ENCODE data around the gene SLC41A1. TPM values are rescaled to one million over a fixed set of nuclear protein-coding genes. Genes with fewer than 3 reads are reported as not detected.

SLC41A1 gene
- total RNA-seq, 2 experiments from 2014 or later: 13.3 to 16.7 TPM

DNA sequence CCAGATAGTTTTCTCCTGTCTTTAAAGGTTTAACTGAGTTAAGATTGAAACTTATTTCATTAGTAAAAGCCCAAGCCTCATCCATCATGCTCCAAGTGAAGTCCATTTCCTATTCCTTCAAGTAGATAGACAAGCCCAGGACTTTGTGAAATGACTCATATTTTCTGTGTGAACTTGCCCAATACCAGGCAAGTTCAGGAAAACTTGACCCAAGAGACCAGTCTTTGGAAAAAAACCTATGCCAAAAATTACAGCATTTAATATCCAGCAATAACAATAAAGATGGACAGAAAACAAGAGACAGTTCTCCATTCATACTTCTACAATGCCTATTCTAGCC lies 37.3 kb downstream of the SLC41A1 start:
- Mint-ChIP-seq H3K4me3 (peak overlapping the region; percentile 89), H3K4me1 (peaks cover 46% of the 10 kb centered on the region), H3K27ac (peak overlapping the region; percentile 93), H3K36me3 (peaks cover 27% of the 10 kb centered on the region), H3K9me3 (ENCODE audit: low read depth) (no peaks in the 10 kb centered on the region), H3K27me3 (no peaks in the 10 kb centered on the region)
- ATAC-seq (no peak), DNase-seq (no peak)
- CTCF ChIA-PET: interaction anchor here (1.1 to 2.8 kb wide), 10 partner anchors 10 to 239 kb away, joined by 3 to 16 read pairs (median 5); no protein-coding TSS in a partner anchor

DNA sequence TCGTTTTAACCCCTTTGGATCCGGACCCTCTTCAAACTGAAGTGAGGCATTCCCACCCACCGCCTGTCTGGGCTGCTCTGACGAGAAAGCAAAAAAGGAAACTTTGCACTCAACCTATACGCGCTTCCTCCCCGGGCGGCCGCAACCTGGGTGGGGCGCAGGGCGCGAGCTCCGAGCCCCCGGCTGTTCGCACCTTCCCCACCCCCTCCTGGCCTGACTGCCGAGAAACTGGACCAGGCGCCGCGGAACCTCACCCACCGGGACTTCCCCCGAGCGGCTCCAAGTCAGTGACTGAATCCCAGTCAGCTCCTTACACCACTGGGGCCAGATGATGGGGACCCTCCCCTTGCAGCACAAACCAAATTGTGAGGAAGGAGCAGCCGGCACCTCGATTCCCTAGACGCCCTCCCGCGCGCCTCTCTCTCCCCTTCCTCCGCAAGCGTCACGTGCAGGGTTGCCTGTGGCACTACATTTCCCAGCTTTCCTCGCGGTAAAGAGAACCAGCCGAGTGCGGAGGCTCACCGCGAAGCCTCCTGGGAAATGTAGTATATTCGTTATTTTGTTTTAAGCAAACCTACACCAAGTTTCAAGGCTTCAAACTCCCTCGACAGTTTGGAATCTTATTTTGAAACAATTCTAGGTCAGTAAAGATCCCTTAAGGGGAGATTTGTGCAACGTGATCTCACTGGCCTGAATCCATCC lies 37.8 kb downstream of the SLC41A1 start, which contains the start of gene RAB29:
RAB29 (minus strand) TSS at position 468 of the 702 bp plus-strand sequence. CDS start 526 bp downstream, outside the sequence.
- H3K4me3 Mint-ChIP-seq: peak within 1 kb of the TSS; percentile 89
- ATAC-seq: peak; percentile 94

DNA sequence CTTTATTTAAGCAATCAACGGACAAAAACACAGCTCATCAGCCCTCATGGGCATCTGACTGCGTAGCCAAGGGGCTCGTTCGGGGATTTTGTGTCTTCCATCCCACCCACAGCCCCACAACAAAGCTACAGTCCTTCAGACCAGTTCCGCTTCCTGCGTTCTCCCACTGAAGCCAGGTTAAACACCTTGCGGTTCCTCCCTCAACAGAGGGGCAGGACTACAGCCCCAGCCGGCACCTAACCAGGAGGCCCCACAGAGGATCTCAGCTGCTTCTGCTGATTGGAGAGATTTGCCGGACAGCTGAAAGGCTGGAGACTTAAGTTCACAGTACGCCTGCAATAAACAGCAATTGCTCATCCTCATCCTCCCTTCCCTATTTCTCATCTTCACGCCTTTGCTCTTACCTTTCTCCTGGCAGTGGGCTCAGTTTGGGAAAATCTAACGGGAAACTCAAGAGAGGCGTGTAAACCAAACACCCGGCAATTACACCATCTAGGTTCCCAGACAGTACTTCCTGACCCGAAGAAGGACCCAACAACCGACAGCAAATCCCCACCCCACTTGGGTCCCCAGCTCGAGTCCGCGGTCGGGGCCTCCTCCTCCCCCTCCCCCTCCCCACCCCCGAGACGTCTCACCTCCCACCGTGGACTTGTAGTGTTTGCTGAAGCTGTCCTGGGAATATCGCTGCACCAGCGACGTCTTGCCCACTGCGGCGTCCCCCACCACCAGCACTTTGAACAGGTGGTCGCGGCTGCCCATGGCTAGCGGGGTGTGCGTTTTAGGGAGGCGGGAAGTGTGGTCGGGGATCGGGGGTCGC lies 38.6 kb downstream of the SLC41A1 start:
- DNase-seq: peak; percentile 68
- Mint-ChIP-seq H3K27ac (peak overlapping the region; percentile 93), H3K4me3 (peak overlapping the region; percentile 89), H3K27me3 (no peaks in the 10 kb centered on the region), H3K4me1 (peaks cover 47% of the 10 kb centered on the region), H3K9me3 (ENCODE audit: low read depth) (no peaks in the 10 kb centered on the region), H3K36me3 (peaks cover 40% of the 10 kb centered on the region)
- CTCF ChIA-PET: interaction anchor here (0.8 to 2.8 kb wide), 19 partner anchors 9 to 203 kb away, joined by 3 to 16 read pairs (median 4); partner anchors contain the start of gene NUCKS1
- peak; percentile 24 for ATAC-seq

More for the DNA sequence above, 37.8 kb downstream of the SLC41A1 start, which contains the start of gene RAB29:
- DNase-seq: peak; percentile 94
- no peaks in the 10 kb centered on the region for H3K9me3 Mint-ChIP-seq (ENCODE audit: low read depth)
- peak within 1 kb of the TSS; percentile 93 for H3K27ac Mint-ChIP-seq
- H3K27me3 Mint-ChIP-seq: no peaks in the 10 kb centered on the region
- peaks cover 33% of the 10 kb centered on the region for H3K36me3 Mint-ChIP-seq
- H3K4me1 Mint-ChIP-seq: peaks cover 46% of the 10 kb centered on the region
- CTCF ChIA-PET: interaction anchor here (1.1 to 2.8 kb wide), 14 partner anchors 10 to 238 kb away, joined by 3 to 16 read pairs (median 5); partner anchors contain the start of gene NUCKS1

DNA sequence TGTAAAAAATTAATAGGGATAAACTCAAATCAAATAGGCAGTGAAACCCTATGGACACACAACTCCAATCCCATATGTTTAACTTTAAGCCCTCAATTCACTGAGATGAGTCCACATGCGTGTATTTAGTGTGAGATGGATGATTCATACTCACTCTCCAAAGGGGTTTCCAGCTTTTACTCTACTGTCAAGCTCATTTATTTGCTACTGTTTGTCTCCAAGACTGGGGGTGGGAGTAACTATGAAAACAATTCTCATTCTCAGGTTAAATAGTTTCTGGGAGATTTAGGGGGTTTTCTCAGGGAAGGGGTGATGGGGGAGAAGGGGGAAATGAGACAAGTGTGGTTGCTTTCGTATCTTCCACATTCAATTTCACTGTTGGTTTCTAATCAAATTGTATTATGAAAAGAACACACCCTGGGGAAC lies 40.4 kb downstream of the SLC41A1 start:
- Mint-ChIP-seq H3K4me3 (peak overlapping the region; percentile 30), H3K9me3 (ENCODE audit: low read depth) (no peaks in the 10 kb centered on the region), H3K36me3 (peaks cover 53% of the 10 kb centered on the region), H3K4me1 (peaks cover 48% of the 10 kb centered on the region), H3K27ac (peak overlapping the region; percentile 65), H3K27me3 (no peaks in the 10 kb centered on the region)
- CTCF ChIA-PET: interaction anchor here (1.0 to 2.1 kb wide), 4 partner anchors 33 to 205 kb away, joined by 3 to 8 read pairs (median 5); no protein-coding TSS in a partner anchor
- ATAC-seq (no peak), DNase-seq (no peak)

DNA sequence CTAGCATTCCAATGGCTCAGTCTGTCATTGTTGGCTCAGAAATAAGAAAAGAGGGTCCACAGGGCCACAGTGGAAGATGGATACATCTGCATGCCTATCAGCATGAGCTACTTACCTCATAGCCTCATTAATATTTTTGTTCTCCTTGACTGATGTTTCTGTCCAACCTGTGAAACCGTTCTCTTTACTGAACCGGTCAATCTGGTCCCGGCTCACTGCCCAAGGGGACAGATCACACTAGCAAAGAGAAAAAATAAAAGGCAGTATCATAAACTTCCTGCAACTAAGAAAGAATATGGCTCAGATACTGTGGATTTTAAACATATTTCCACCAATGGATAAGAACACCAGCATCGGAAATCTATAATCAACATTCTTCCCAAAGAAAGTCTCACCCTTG lies 42.4 kb downstream of the SLC41A1 start:
- H3K4me3 Mint-ChIP-seq: no peak overlapping the region
- CTCF ChIA-PET: no interaction called here
- peaks cover 49% of the 10 kb centered on the region for H3K4me1 Mint-ChIP-seq
- H3K27me3 Mint-ChIP-seq: no peaks in the 10 kb centered on the region
- DNase-seq (no peak), ATAC-seq (no peak)
- H3K9me3 Mint-ChIP-seq (ENCODE audit: low read depth): no peaks in the 10 kb centered on the region
- H3K27ac Mint-ChIP-seq: no peak overlapping the region
- peaks cover 59% of the 10 kb centered on the region for H3K36me3 Mint-ChIP-seq

DNA sequence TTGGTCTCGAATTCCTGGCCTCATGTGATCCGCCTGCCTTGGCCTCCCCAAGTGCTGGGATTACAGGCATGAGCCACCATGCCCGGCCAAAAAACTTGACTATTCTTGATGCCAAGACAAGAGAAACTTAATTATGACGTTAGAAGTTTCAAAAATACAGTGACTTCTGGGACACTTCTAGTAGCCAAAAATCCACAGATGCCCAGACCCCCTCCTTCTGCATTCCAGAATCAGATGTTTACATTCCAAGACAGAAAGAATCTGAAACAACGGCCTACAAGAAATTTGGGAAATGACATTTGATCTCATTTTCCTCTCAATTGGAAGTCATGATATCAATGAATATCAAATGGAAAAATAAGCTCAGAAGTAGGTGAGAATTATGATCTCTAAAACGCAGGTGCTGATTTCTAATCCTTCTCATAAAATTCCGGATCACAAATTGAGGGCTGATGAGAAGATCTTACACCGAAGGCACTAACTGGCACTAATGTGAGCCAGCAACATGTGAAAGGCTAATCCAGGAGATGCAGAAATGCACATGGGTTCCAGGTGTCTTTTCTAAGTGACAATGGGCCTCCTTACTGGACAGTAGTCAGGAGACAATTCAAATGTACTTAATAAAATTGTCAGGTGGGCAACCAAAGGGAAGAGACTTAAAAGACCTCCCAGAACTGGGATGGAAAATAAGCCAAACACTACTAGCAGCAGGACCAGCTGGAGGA lies 43.2 kb downstream of the SLC41A1 start:
- ATAC-seq (no peak), DNase-seq (no peak)
- H3K4me3 Mint-ChIP-seq: no peak overlapping the region
- H3K4me1 Mint-ChIP-seq: peaks cover 45% of the 10 kb centered on the region
- peaks cover 58% of the 10 kb centered on the region for H3K36me3 Mint-ChIP-seq
- no peaks in the 10 kb centered on the region for H3K9me3 Mint-ChIP-seq (ENCODE audit: low read depth)
- H3K27ac Mint-ChIP-seq: no peak overlapping the region
- CTCF ChIA-PET: no interaction called here
- H3K27me3 Mint-ChIP-seq: no peaks in the 10 kb centered on the region

DNA sequence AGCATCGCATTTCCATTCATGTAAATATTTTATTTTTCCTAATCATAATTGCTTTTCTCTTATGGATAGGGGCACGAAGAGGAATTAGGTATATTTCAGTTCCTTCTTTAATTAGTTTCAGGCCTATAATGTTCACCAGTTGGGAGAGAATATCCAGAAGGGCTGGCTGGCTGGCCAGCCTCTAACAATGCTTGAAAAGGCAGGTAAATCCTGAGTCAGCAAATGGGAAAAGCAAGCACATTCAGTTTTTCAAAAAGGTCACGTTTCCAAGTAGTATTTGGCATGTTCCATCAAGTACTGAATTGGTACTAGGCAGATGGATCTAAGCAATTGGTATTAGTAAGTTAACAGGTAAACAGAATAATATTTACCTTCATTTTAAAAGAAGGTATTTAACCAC lies 45.8 kb downstream of the SLC41A1 start:
- no peak overlapping the region for H3K4me3 Mint-ChIP-seq
- no peaks in the 10 kb centered on the region for H3K27me3 Mint-ChIP-seq
- peaks cover 45% of the 10 kb centered on the region for H3K36me3 Mint-ChIP-seq
- DNase-seq (no peak), ATAC-seq (no peak)
- H3K27ac Mint-ChIP-seq: no peak overlapping the region
- peaks cover 30% of the 10 kb centered on the region for H3K4me1 Mint-ChIP-seq
- CTCF ChIA-PET: interaction anchor here (1.1 kb wide), 1 partner anchor 210 kb away, joined by 3 read pairs; no protein-coding TSS in a partner anchor
- no peaks in the 10 kb centered on the region for H3K9me3 Mint-ChIP-seq (ENCODE audit: low read depth)

DNA sequence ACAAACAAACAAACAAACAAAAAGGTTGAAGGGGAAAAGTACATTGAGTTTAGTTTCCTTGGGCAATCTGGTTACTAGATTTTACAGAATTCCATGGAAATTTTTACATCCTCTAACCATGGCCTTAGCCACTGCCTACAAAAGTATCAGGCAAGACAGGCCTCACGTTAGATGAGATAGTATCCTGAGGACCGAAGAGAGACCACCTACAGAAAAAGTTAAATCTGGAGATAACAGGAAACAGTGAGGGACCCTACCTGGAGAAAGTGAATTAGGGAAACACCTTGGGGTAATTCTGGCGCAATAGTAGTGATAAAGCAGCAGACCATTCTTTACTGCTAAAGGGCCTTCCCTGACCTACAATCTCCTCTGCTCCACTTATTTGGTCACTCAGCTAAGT lies 46.4 kb downstream of the SLC41A1 start:
- H3K4me1 Mint-ChIP-seq: peaks cover 23% of the 10 kb centered on the region
- H3K27ac Mint-ChIP-seq: no peak overlapping the region
- H3K27me3 Mint-ChIP-seq: no peaks in the 10 kb centered on the region
- ATAC-seq (no peak), DNase-seq (no peak)
- no peak overlapping the region for H3K4me3 Mint-ChIP-seq
- peaks cover 39% of the 10 kb centered on the region for H3K36me3 Mint-ChIP-seq
- no peaks in the 10 kb centered on the region for H3K9me3 Mint-ChIP-seq (ENCODE audit: low read depth)
- CTCF ChIA-PET: interaction anchor here (1.0 to 1.6 kb wide), 2 partner anchors 12 to 24 kb away, joined by 3 to 5 read pairs; no protein-coding TSS in a partner anchor

DNA sequence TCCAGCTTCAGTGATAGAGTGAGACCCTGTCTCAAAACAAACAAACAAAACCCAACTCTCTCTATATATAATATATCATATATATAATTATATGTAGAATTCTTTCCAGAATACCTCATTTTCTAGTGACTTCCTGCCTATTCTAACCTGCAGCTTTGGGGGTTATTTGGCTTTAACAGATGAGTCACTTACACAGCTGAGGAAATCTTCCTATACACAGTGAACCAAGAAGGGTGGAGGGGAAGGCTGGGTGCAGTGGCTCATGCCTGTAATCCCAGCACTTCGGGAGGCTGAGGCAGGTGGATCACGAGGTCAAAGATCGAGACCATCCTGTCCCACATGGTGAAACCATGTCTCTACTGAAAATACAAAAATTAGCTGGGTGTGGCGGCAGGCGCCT lies 47.0 kb downstream of the SLC41A1 start:
- Mint-ChIP-seq H3K27ac (no peak overlapping the region), H3K4me3 (no peak overlapping the region)

DNA sequence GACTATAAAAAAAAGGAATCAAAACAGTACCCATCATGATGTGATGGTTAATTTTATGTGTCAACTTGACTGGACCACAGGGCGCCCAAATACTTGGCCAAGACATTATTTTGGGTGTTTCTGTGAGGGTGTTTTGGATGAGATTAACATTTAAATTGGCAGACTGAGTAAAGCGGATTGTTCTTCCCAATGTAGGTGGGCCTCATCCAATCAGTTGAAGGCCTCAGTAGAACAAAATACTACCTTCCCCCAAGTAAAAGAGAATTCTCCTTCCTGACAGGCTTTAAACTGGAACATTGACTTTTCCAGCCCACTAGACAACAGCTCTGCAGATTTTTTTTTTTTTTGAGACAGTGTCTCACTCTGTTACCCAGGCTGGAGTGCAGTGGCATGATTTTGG lies 48.4 kb downstream of the SLC41A1 start:
- Mint-ChIP-seq H3K27me3 (no peaks in the 10 kb centered on the region), H3K4me3 (no peak overlapping the region), H3K36me3 (peaks cover 24% of the 10 kb centered on the region), H3K4me1 (peaks cover 17% of the 10 kb centered on the region), H3K9me3 (ENCODE audit: low read depth) (no peaks in the 10 kb centered on the region), H3K27ac (no peak overlapping the region)
- DNase-seq (no peak), ATAC-seq (no peak)
- CTCF ChIA-PET: interaction anchor here (1.3 to 1.7 kb wide), 2 partner anchors 18 to 53 kb away, joined by 3 to 5 read pairs; no protein-coding TSS in a partner anchor

More for the DNA sequence above, 47.0 kb downstream of the SLC41A1 start:
- Mint-ChIP-seq H3K4me1 (peaks cover 19% of the 10 kb centered on the region), H3K9me3 (ENCODE audit: low read depth) (no peaks in the 10 kb centered on the region), H3K27me3 (no peaks in the 10 kb centered on the region), H3K36me3 (peaks cover 37% of the 10 kb centered on the region)
- no peak for ATAC-seq
- CTCF ChIA-PET: interaction anchor here (0.7 to 1.7 kb wide), 8 partner anchors 8 to 108 kb away, joined by 3 to 5 read pairs (median 4); partner anchors contain the start of gene RAB29
- DNase-seq: no peak

DNA sequence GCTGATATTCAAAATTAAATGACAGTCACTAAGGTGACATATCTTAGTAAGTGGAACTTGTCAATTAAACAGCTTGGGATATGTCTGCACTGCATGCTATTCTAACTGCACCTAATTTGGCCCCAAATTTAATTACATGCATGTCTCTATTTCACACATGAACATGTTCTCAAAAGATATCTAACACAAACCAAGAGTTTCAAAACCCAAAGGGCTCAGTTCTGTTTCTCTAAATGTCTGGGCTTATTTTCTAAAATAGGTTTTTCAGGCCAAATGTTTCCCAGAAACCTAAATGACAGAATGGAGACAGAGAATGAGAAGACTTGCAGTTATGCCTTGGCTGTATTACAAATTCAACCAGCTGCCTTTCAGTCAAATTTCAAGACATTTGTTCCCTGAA lies 49.0 kb downstream of the SLC41A1 start:
- H3K36me3 Mint-ChIP-seq: peaks cover 18% of the 10 kb centered on the region
- ATAC-seq: no peak
- CTCF ChIA-PET: no interaction called here

DNA sequence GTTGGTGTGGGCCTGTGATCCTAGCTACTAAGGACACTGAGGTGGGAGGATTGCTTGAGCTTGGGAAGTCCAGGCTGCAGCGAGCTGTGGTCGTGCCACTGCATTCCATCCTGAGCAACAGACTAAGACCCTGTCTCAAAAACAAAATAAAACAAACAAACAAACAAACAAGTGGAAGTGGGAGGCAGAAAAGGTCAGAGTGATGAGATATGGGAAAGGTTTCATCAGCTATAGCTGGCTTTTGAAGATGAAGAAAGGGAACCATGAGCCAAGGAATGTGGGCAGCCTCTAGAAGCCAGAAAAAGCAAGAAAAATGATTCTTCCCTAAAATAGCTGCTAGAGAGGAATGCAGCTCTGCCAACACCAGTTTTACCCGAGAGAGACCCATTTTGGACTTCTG lies 52.4 kb downstream of the SLC41A1 start:
- CTCF ChIA-PET: no interaction called here
- H3K4me3 Mint-ChIP-seq: no peak overlapping the region

More for the DNA sequence above, 49.0 kb downstream of the SLC41A1 start:
- Mint-ChIP-seq H3K4me3 (no peak overlapping the region), H3K4me1 (peaks cover 17% of the 10 kb centered on the region), H3K27me3 (no peaks in the 10 kb centered on the region), H3K9me3 (ENCODE audit: low read depth) (no peaks in the 10 kb centered on the region), H3K27ac (no peak overlapping the region)
- DNase-seq: no peak

DNA sequence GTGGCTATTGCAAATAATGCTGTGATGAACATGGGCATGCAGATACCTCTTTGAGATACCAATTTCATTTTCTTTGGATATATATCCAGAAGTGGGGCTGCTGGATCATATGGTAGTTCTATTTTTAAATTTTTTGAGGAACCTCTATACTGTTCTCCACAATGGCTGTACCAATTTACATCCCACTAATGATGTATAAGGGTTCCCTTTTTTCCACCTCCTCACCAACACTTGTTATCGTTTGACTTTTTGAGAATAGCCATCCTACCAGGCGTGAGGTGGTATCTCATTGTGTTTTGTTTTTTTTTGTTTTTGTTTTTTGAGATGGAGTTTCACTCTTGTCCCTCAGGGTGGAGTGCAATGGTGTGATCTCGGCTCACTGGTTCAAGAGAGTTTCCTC lies 56.4 kb downstream of the SLC41A1 start:
- Mint-ChIP-seq H3K4me3 (no peak overlapping the region), H3K4me1 (no peaks in the 10 kb centered on the region), H3K9me3 (ENCODE audit: low read depth) (no peaks in the 10 kb centered on the region), H3K27ac (no peak overlapping the region), H3K36me3 (peaks cover 4% of the 10 kb centered on the region), H3K27me3 (no peaks in the 10 kb centered on the region)
- CTCF ChIA-PET: interaction anchor here (1.2 kb wide), 1 partner anchor 47 kb away, joined by 3 read pairs; no protein-coding TSS in a partner anchor
- ATAC-seq: no peak
- no peak for DNase-seq

More for the DNA sequence above, 52.4 kb downstream of the SLC41A1 start:
- DNase-seq: no peak
- Mint-ChIP-seq H3K4me1 (peaks cover 6% of the 10 kb centered on the region), H3K9me3 (ENCODE audit: low read depth) (no peaks in the 10 kb centered on the region), H3K27me3 (no peaks in the 10 kb centered on the region), H3K27ac (no peak overlapping the region), H3K36me3 (peaks cover 6% of the 10 kb centered on the region)
- no peak for ATAC-seq

Measured in activated CD8-positive, alpha-beta memory T cell treated with anti-CD3 and anti-CD28 coated beads, Interleukin-2, amount 10 ng/mL, durations not matched to agents 7 days and 5 days (primary cell).